GM19468 (cell line): Measurements from ENCODE around the gene NKD1.
"Not testable (repeated sequence)": the region's sequence is repeated elsewhere in the genome, so short reads cannot be mapped to it uniquely, and the experiment has no call there.

ENCODE experiments used
- ATAC-seq: cut with Tn5 transposase; IDR thresholded peaks from one replicate; pipeline ENCODE4 v1.9.1; 2021; ENCODE audit warnings: mild to moderate bottlenecking, moderate library complexity, moderate number of reproducible peaks; ENCODE audit not compliant: unreplicated experiment; ENCODE audit errors: extremely low read depth

NKD1 gene

DNA sequence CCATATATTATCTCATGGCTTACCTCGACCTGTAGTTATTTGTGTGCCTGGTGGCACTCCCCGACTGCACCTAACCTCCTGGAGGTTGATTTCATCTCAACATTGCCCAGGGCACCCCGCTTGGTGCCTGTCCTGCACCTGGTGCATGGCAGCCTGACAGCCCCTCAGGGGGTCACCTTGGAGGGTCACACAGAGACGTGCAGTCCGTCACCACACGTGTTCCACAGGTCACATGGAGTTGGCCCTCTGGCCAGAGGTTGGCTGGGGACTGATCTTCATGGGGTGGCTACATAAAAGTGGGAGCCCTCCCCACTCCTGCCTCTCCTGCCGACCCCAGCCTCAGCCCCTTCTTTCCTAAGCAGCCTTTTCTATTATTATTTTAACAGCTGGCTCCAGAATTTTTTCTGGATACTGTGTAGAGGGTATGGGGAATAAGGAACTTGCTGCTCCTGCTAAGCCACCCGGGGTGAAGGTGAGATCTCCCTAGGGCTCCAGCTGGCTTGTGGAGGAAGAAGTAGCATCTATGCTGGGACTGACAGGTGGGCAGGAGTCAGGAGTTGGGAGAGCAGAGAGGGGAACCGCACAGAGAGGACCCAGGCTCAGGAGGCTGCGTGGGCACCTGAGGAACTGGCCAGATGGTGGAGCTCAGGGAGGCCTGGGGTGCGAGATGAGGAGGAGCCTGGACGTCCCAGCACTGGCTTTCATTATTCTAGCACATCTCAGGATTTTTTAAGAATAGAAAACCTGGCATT lies 12.5 kb upstream of the NKD1 start:
- no peak for ATAC-seq

DNA sequence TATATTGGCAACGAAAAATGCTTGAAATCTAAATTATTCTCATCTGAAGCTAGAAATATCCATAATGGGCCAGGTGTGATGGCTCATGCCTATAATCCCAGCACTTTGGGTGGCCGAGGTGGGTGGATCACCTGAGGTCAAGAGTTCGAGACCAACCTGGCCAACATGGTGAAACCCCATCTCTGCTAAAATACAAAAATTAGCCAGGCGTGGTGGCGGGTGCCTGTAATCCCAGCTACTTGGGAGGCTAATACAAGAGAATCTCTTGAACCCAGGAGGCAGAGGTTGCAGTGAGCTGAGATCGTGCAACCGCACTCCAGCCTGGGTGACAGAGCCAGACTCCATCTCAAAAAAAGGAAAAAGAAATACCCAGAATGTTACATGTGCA lies 11.9 kb upstream of the NKD1 start:
- not testable (repeated sequence) for ATAC-seq

DNA sequence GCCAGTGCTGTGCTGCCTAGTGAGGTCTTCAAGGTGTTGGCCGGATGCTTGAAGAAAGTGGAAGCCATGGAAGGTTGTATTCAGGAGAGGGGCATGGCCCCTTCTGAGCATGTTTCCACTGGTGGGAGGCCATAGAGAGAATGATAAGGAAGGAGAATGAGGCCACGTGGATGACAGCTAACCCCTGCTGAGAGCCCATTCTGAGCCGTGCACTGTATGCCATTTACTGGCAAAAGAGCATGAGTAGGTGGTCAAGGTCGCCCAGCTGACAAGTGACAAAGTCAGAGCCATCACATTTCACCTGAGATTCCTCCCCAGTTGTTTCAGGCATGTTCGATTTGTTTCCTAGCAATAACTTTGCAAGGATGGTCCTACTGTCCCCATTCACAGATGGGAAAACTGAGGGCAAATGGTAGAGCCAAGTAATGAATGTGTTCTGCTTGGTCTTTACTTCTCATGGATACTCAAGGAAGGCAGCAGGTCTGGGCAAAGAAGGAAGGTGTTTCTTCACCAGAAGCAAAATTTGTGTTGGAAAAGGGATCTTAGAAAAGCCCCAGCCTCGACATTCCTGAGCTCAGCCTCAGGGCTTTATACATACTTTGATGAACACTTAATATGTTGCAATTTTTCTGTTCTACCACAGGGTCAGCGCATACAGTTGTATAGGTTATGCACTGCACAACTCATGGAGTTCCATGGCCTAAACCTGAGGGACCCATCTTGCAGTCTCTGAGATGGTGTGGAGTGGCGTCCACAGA lies 10.5 kb upstream of the NKD1 start:
- no peak for ATAC-seq

GRCh38 chr16:50538411-50539052 lies 9.7 kb upstream of the NKD1 start:
- no peak for ATAC-seq

GRCh38 chr16:50539053-50539695 lies 9.0 kb upstream of the NKD1 start:
- ATAC-seq, result no peak

- ATAC-seq, result no peak
These were observed 8.1 kb upstream of the NKD1 start for GRCh38 chr16:50539822-50540710.

DNA sequence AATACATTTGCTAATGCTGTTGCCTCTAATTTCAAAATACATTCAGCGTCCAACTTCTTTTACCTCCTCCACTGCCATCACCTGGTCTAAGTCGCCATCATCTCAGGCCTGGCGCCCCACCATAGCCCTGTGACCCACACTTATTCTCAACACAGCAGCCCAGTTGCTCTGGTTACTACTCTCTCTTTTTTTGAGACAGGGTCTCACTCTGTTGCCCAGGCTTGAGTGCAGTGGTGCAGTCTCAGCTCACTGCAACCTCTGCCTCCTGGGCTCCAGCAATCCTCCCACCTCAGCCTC lies 7.5 kb upstream of the NKD1 start:
- no peak for ATAC-seq

DNA sequence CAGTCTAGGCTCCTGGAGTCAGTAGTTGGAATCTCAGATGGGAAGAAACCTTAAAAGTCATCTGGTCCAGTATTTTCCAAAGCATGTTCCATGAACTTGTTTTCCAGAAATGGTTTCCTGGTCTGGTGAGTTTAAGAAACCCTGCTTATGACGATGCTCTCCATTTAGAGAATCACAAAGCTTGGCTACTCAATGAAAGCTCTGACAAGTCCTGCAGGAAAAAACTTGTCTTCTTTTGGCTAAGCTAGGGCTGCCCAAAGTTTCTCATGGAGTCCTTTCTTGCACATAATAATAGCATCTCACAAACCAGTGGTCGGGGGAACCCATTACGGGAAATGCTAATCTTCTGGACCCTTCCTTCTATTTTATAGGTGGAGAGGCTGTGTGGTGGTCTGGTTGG lies 5.5 kb upstream of the NKD1 start:
- ATAC-seq, result no peak

GRCh38 chr16:50546125-50546524 lies 2.1 kb upstream of the NKD1 start:
- ATAC-seq, result no peak

GRCh38 chr16:50547340-50548124 lies 664 bp upstream of the NKD1 start:
- ATAC-seq, result no peak

- no peak for ATAC-seq
These were observed 839 bp downstream of the NKD1 start for GRCh38 chr16:50548909-50549560.

DNA sequence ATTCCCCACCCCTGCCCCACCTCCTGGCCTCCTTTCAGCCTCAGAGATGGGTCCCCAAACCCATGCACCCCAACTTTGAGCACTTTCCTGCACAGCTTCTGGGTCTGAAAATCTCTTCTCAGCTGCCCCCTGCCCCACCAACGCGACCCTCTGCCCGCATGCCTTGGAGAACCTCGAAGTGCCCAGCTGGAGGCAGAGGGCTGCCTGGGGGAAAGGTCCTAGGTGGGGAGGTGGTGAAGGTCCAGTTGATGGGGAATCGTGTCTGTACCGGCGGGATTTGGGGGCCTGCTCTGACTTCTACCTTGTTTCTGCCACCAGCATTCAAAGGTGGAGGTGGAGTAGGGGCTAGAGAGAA lies 1.3 kb downstream of the NKD1 start:
- no peak for ATAC-seq

DNA sequence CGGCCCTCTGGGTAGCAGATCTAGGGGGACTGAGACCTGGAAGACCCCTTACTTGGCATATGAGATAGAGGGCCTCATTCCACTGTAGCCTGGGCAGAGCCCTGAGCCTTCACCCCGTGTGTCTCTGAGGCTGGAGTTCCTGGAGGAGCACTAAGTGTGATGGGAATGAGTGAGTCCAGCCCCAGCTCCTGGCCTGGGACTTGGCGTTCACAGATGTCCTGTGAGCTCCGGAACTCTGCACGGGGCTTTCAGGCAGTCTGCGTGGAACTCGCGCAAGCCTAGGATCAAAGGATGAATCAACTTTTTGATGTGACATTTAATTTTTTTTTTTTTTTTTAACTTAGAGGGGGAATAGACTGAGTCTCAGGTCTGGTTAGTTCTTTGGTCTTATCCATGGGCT lies 1.8 kb downstream of the NKD1 start:
- no peak for ATAC-seq

GRCh38 chr16:50550866-50551641 lies 2.9 kb downstream of the NKD1 start:
- ATAC-seq, result no peak

DNA sequence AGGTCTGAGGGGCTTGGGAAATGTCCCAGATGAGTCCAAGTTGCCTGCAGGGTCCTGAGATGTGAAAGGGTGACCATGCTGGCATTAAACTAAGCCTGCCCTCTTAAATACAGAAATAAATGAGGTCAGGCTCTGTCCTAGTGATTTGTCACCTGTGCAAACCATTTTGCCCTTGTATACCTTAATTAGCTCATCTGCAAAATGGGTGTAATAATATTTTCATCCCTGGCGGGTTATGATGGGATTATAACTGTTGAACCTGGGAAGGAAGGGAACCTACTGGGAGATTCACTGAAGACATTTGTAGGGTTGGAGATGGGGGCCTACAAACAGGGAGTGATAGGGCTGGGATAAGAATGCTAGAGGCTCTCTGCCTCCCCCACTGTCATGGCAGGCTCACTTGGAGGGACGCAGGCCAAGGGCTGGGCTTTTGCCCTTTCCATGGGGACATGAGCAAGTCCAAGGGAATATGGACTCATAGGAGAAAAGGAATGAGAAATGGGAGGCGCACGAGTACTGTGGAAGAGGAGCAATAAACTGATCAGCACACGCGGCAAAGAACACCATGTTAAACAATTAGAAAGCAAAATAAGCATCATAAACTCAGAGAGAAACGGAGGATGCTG lies 4.4 kb downstream of the NKD1 start:
- ATAC-seq, result no peak

DNA sequence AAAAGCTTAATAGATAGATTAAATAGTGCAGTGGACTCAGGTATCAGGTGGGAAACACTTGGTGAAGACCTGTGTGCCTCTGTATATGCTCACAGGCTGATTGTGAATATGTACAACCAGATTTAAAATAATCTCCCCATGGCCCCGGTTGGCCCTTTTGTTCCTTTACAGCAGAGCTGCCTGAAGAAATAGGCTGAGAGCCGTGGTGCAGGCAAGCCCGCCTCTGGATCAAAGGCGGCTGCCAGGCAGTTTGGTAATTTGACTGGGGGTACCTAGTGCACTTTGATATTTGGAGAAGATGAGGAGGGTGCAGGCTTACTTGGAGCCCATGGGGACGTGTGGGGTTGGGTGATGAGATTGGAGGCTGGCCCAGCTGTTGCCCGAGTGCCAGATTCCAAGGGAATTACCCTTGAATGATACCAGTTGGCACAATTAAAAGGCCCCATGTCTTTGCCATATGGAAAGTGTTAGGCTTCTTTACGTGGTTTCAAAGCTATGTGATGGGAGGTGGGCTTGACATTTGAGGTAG lies 5.0 kb downstream of the NKD1 start:
- ATAC-seq, result no peak

GRCh38 chr16:50553731-50554360 lies 5.7 kb downstream of the NKD1 start:
- no peak for ATAC-seq
